ENCODE data around the gene RHOT1.
"Not testable (repeated sequence)": the region's sequence is repeated elsewhere in the genome, so short reads cannot be mapped to it uniquely, and the experiment has no call there.

Gene RHOT1

GRCh38 chr17:32161506-32162365, 19.4 kb downstream of the RHOT1 start:
- FAIRE-seq (peak; percentile 27), DNase-seq (ENCODE audit: insufficient read length, low spot score) (peak; percentile 58)
- TF ChIP-seq POLR2A (IDR thresholded peaks at IDR 0.05; ENCODE audit: low read depth, low read length), result no peak

DNA sequence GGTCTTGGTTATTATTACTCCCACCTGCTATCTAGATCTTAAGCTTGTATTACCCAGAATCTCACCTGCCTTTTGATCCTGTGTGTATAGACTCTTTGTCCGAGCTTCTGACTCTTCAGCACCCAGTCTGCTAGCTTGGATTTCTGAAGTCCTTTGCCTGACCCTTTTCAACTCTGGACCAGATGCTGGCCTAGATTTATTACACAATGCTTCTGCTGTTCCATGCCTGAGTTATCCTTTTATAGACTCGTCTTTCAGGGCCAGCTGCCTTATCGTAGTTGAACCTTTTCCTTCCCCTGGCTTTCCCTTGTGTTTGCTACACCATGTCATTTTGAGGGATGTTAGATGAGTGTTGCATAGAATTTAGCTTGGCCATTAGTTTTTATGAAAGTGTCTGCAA, 32.6 kb downstream of the RHOT1 start:
- TF ChIP-seq POLR2A (IDR thresholded peaks at IDR 0.05; ENCODE audit: low read depth, low read length), result no peak
- DNase-seq (ENCODE audit: insufficient read length, low spot score), result no peak
- no peak for FAIRE-seq

DNA sequence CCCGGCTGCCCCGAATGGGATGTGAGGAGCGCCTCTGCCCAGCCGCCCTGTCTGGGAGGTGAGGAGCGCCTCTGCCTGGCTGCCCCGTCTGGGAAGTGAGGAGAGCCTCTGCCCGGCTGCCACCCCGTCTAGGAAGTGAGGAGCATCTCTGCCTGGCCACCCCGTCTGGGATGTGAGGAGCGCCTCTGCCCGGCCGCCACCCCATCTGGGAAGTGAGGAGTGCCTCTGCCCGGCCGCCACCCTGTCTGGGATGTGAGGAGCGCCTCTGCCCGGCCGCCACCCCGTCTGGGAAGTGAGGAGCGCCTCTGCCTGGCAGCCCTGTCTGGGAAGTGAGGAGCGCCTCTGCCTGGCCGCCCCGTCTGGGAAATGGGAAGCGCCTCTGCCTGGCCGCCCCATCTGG, 36.4 kb downstream of the RHOT1 start:
- FAIRE-seq; DNase-seq (ENCODE audit: insufficient read length, low spot score): not testable (repeated sequence)

DNA sequence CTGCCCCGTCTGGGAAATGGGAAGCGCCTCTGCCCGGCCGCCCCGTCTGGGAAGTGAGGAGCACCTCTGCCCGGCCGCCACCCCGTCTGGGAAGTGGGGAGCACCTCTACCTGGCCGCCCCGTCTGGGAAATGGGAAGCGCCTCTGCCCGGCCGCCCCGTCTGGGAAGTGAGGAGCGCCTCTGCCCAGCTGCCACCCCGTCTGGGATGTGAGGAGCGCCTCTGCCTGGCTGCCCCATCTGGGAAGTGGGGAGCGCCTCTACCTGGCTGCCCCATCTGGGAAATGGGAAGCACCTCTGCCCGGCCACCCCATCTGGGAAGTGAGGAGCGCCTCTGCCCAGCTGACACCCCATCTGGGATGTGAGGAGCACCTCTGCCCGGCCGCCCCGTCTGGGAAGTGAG, 36.8 kb downstream of the RHOT1 start:
- FAIRE-seq; DNase-seq (ENCODE audit: insufficient read length, low spot score): not testable (repeated sequence)

DNA sequence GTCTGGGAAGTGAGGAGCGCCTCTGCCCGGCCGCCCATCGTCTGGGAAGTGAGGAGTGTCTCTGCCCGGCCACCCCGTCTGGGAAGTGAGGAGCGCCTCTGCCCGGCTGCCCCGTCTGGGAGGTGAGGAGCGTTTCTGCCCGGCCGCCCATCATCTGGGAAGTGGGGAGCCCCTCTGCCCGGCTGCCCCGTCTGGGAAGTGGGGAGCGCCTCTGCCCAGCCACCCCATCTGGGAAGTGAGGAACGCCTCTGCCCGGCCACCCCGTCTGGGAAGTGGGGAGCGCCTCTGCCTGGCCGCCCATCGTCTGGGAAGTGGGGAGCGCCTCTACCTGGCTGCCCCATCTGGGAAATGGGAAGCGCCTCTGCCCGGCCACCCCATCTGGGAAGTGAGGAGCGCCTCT, 37.2 kb downstream of the RHOT1 start:
- not testable (repeated sequence) for FAIRE-seq; DNase-seq (ENCODE audit: insufficient read length, low spot score)

DNA sequence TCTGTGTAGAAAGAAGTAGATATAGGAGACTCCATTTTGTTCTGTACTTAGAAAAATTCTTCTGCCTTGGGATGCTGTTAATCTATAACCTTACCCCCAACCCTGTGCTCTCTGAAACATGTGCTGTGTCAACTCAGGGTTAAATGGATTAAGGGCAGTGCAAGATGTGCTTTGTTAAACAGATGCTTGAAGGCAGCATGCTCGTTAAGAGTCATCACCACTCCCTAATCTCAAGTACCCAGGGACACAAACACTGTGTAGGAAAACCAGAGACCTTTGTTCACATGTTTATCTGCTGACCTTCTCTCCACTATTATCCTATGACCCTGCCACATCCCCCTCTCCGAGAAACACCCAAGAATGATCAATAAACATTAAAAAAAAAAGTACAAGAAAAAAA, 38.0 kb downstream of the RHOT1 start:
- not testable (repeated sequence) for FAIRE-seq; DNase-seq (ENCODE audit: insufficient read length, low spot score)

DNA sequence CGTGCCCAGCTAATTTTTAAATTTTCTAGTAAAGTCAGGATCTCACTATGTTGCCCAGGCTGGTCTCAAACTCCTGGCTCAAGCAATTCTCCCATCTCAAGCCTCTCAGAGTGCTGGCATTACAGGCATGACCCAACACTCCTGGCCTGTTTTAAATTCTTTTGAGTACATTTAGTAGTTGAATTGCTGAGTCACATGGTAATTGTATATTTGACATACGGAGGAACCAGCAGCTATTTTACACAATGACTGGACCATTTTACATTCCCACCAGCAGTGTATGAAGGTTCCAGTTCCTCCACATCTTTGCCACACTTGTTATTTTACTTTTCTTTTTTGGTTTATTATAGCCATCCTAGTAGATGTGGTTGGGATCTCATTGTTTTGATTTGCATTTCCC, 43.6 kb downstream of the RHOT1 start:
- FAIRE-seq (no peak), DNase-seq (ENCODE audit: insufficient read length, low spot score) (no peak)
- TF ChIP-seq POLR2A (IDR thresholded peaks at IDR 0.05; ENCODE audit: low read depth, low read length), result no peak

- DNase-seq (ENCODE audit: insufficient read length, low spot score), result no peak
- TF ChIP-seq POLR2A (IDR thresholded peaks at IDR 0.05; ENCODE audit: low read depth, low read length), result no peak
- no peak for FAIRE-seq
Observed at GRCh38 chr17:32187271-32187670, 45.0 kb downstream of the RHOT1 start.

DNA sequence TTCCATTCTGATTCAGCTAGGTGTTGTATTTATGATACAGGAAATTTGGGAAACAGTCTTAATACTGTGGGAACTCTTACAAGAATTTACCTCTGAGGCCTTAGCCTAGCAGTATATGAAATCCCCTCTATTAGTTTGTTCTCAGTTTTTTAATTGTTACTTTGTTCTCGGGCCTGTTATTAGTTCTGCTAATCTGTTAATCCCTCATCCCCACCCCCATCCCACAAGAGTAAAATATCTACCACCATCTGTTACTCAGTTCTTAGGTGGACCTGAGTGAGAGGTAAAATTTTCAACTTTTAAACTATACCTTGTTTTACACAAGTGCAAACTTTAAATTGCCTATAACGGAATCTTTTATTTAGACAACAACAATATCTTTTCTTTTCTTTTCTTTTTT, 47.0 kb downstream of the RHOT1 start:
- no peak for TF ChIP-seq POLR2A (IDR thresholded peaks at IDR 0.05; ENCODE audit: low read depth, low read length)
- FAIRE-seq (no peak), DNase-seq (ENCODE audit: insufficient read length, low spot score) (no peak)

GRCh38 chr17:32191306-32191705, 49.0 kb downstream of the RHOT1 start:
- FAIRE-seq, result no peak
- no peak for DNase-seq (ENCODE audit: insufficient read length, low spot score)
- no peak for TF ChIP-seq POLR2A (IDR thresholded peaks at IDR 0.05; ENCODE audit: low read depth, low read length)

GRCh38 chr17:32192379-32192778, 50.1 kb downstream of the RHOT1 start:
- DNase-seq (ENCODE audit: insufficient read length, low spot score) (peak; percentile 7), FAIRE-seq (no peak)
- no peak for TF ChIP-seq POLR2A (IDR thresholded peaks at IDR 0.05; ENCODE audit: low read depth, low read length)

- no peak for TF ChIP-seq POLR2A (IDR thresholded peaks at IDR 0.05; ENCODE audit: low read depth, low read length)
- DNase-seq (ENCODE audit: insufficient read length, low spot score) (no peak), FAIRE-seq (no peak)
Observed at GRCh38 chr17:32197987-32198386, 55.7 kb downstream of the RHOT1 start.

DNA sequence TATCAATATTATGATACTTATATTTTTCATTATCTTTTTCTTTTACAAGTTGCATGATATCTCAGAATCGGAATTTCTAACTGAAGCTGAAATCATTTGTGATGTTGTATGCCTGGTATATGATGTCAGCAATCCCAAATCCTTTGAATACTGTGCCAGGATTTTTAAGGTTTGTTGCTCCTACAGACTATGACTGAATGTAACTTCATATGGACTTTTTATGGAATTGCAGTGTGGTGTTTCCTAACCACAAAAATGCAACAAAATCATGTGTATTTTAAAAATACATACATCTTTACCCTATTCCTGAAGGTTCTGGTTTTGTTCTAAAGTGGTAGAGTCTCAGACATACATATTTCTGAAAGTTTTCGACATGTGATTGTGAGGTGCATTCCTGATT, 64.6 kb downstream of the RHOT1 start:
- no peak for TF ChIP-seq POLR2A (IDR thresholded peaks at IDR 0.05; ENCODE audit: low read depth, low read length)
- FAIRE-seq (no peak), DNase-seq (ENCODE audit: insufficient read length, low spot score) (no peak)

- FAIRE-seq (no peak), DNase-seq (ENCODE audit: insufficient read length, low spot score) (no peak)
- no peak for TF ChIP-seq POLR2A (IDR thresholded peaks at IDR 0.05; ENCODE audit: low read depth, low read length)
Observed at GRCh38 chr17:32208436-32208835, 66.1 kb downstream of the RHOT1 start.

GRCh38 chr17:32209608-32210007, 67.3 kb downstream of the RHOT1 start:
- TF ChIP-seq POLR2A (IDR thresholded peaks at IDR 0.05; ENCODE audit: low read depth, low read length), result no peak
- no peak for FAIRE-seq

GRCh38 chr17:32211671-32212070, 69.4 kb downstream of the RHOT1 start:
- DNase-seq (ENCODE audit: insufficient read length, low spot score) (no peak), FAIRE-seq (no peak)
- no peak for TF ChIP-seq POLR2A (IDR thresholded peaks at IDR 0.05; ENCODE audit: low read depth, low read length)

More at GRCh38 chr17:32209608-32210007, 67.3 kb downstream of the RHOT1 start:
- DNase-seq (ENCODE audit: insufficient read length, low spot score), result no peak

All from H54 (cell line).